GM19240 (cell line): ENCODE measurements around the gene AUH.

ENCODE experiments used
- DNase-seq: peaks from one replicate; pipeline ENCODE4 v3.0.0; 2011; ENCODE audit warnings: low spot score; ENCODE audit not compliant: insufficient read length

Gene AUH

DNA sequence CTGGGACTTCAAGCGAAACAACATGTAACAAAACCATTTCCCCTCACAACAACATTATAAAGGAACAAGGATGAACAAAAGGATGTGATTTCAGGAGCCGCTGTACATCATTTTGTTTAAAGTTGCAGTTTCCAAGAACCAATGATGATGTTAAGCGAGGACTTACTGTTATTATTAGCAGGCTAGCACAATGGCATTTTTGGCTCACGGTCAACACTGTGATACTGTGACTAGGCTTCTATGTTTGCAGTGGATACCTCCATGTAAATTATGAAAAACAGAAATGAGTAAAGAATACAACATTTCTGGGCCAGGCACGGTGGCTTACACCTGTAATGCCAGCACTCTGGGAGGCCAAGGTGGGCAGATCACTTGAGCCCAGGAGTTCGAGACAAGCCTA is 113.0 kb downstream of the AUH start:
- DNase-seq, result no peak

- no peak for DNase-seq
Measured at GRCh38 chr9:91247278-91247677, 114.4 kb downstream of the AUH start.

DNA sequence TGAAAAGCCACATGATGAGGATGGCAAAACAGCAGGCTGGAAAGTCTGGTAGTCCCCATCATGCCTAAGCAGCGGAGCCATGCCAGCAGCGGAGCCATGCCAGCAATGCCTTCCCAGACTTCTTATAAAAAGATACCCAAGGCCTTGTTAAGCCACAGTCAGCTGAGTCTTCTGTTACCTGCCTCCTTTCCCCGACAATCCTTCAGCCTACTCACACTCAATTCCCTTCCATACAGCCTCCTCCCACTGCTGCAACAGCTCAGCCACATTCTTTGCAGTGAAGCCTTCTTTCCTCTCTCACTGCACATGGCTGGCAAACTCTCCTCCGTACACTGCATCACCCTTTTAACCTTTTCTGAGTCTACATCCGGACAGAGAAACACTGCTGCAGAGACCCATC is 114.9 kb downstream of the AUH start:
- no peak for DNase-seq

GRCh38 chr9:91245431-91246313 is 116.0 kb downstream of the AUH start:
- no peak for DNase-seq

GRCh38 chr9:91243029-91243428 is 118.7 kb downstream of the AUH start:
- DNase-seq, result no peak

DNA sequence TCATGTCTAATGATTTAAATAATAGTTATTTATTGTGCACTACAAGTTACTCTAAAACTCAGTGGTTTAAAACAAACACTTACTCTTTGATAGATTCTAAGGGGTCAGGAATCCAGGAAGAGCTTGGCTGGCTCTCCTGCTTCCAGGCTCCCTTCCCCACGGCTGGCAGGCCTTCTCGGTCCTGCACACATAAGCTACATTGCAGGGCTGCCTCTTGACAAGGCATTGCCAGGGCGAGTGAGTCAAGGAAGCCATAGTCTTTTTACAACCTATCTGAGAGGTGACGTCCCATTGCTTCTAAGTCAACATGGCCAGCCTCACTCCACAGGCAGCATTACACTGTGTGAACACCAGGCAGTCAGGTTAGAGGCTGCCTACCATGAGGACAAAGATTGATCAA is 119.8 kb downstream of the AUH start:
- no peak for DNase-seq

- DNase-seq, result no peak
Measured at GRCh38 chr9:91240596-91241165, 121.0 kb downstream of the AUH start.

- DNase-seq, result no peak
Measured at GRCh38 chr9:91239367-91240111, 122.2 kb downstream of the AUH start.

- DNase-seq, result no peak
Measured at GRCh38 chr9:91234523-91234922, 127.2 kb downstream of the AUH start.

- no peak for DNase-seq
Measured at GRCh38 chr9:91231619-91232018, 130.1 kb downstream of the AUH start.

GRCh38 chr9:91223000-91223399 is 138.7 kb downstream of the AUH start:
- no peak for DNase-seq

DNA sequence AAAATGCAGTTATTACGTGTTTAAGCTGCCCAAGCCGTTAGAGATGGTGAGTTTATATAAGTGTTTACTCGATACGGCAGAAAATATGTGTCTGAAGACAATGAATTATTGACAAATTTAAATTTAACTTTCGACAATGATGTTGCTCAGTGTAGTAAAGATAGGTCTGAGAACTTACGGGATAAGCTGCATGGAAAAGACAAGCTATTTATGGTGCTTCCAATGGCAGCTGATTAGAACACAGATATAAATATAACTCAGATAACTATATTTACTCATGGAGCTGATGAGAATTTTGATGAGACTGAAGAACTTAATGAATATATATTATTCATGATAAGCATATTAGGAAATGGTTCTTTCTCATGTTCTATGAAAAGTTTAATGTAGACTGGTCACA is 139.3 kb downstream of the AUH start:
- no peak for DNase-seq

- no peak for DNase-seq
Measured at GRCh38 chr9:91221332-91221731, 140.4 kb downstream of the AUH start.

DNA sequence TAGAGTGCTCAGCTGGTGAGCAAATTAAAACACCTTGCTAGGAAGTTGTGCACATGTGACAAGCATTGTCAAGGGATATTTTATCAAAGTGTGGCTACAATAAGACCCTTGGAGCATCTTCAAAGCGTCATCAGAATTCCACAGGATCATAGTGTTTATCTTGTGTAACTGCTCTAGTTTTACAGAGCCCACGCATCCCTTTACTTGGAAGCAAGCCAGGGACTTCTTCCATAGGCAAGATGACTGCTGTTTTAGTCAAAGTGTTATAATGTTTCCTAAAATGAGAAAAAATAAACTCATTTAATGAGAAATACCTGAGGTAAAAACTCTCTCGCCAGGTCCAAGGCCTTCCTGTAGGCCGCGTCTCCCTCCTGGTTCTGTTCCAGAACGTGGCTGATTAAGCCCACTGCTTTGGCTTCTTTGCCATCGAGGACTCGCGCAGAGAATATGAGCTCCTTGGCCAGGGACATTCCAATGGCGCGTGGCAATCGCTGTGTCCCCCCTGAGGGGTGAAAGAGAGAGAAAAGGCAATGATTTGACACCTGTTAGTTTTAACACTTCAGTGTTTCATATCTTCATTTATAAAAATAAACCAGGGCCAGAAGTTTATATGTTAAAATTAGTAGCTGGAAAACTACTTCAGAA is 141.1 kb downstream of the AUH start:
- DNase-seq, result no peak

- no peak for DNase-seq
Measured at GRCh38 chr9:91220021-91220420, 141.7 kb downstream of the AUH start.

DNA sequence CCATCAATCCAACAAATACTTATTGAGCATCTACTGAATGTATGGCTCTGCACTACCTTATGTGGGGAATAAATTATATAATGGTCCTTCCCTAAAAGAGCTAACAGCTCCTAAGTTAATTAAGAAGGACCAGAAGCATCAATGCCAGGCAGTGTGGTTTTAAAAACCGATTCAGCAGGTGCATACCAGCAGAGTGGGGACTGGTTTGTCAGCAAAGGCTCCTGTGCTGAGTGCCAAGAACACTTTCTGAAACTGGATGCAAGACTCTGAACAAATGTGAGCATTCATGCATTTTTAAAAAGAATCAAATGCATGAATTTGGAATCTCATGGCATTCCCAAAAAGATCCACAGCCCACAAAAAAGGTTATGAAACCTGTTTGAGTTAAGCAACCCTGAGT is 142.2 kb downstream of the AUH start:
- no peak for DNase-seq

DNA sequence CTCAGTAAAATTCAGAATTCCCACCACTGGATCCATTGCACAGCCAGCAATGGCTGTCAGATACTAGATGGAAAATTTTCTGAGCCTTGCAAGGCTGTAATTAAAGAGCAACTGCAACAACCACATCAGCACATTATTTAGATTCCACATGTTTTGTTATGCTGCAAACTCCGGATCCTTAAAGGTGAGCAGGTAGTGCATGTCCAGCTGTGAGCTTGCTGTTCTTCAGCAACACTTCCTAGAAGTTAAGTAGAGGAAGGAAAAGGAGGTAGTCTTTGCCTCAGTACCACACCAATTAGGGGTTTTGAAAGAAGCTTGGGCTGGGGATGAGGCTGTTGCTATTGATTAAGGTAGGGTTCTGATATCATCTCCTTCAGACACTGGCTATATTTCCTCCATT is 144.3 kb downstream of the AUH start:
- DNase-seq, result no peak

DNA sequence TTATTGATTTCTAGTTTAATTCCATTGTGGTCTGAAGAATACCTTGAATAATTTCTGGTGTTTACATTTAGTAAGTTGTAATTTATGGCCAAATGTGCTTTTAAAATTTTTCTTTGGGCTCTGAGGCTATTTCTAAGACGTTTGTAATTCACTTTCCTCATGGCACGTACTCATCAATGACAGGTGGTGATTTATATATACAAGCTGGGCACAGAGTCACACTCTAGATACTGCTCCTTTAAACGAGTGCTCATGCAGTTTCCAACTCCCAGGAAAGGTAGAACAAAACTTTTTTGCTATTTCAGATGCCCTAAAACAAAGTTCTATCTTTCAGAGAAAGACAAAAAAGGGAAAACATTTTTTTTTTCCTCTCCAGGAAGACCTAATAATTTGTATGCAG is 146.9 kb downstream of the AUH start:
- no peak for DNase-seq

DNA sequence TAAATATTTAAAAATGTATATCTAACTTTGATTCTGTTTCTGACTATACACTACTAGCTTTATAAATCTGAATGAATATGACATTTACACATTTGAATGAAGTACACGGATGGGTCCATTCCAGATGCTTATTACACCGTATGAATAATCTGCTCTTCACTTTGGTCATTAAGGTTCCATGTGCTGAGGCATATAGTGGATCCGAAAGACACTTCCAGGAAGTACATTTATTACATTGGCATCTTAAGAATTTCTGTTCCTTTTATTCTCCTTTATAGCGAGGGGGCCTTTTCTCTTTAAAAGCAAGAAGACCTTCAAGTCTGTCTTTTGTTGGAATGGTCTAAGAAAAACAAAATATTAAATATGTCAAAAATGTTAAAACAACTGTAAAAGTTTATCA is 147.6 kb downstream of the AUH start:
- DNase-seq, result no peak

DNA sequence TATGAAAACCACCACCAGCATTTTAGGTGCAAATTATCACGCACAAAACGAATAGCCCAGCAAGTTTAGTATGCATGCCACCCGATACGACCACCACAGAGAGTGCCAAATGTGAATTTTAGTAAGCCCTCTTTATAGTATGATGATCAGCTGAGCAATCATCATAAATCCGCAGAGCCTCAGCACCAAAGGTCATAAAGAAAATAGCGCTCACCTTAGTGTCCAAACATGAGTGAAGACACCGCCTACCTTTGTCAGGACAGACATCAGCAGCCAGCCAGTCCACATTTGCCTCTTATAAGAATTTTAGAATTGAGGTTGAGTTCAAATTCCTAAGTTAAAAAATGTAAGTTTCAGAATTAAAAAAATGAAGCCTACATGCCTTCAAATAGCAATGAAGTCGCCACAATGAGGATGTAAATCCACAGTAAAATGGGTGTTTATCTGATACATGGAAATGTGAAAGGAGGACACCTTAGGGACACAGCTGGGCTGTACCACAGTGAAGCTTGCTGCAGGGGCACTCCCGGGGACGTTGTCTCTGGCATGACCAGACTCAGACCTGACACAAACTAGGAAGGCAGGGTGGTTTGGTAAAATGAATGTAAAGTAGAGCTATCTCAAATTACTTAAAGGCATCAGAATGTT is 149.0 kb downstream of the AUH start:
- no peak for DNase-seq

- DNase-seq, result no peak
Measured at GRCh38 chr9:91211919-91212318, 149.8 kb downstream of the AUH start.
